ENCODE results near the gene CISTR.

CISTR gene

GRCh38 chr12:53700567-53700966 lies 51.2 kb downstream of the CISTR start:
- Histone ChIP-seq H3K9me3 (ENCODE audit: control insufficient read depth, low read length) (no peaks in the 10 kb centered on the region), H3K4me1 (ENCODE audit: control insufficient read depth, insufficient read depth, low read length, poor library complexity, severe bottlenecking) (peaks cover 3% of the 10 kb centered on the region), H3K4me3 (ENCODE audit: extremely low read depth, insufficient read depth, low read length, poor library complexity, severe bottlenecking) (no peak overlapping the region), H3K27ac (ENCODE audit: low read depth, low read length, severe bottlenecking) (no peak overlapping the region), H3K36me3 (ENCODE audit: control insufficient read depth, insufficient read depth, low read length) (no peaks in the 10 kb centered on the region)
- 20% methylated on average over 2 of the region's 6 CpGs; no CpG with 5 or more reads in 1 of the 2 experiments for WGBS, 2 experiments (ENCODE audit: insufficient coverage in 2 of 2)

GRCh38 chr12:53699678-53700025 lies 52.1 kb downstream of the CISTR start:
- H3K27ac ChIP-seq (ENCODE audit: low read depth, low read length, severe bottlenecking) = no peak overlapping the region
- H3K4me1 ChIP-seq (ENCODE audit: control insufficient read depth, insufficient read depth, low read length, poor library complexity, severe bottlenecking) = peaks cover 7% of the 10 kb centered on the region
- H3K4me3 ChIP-seq (ENCODE audit: extremely low read depth, insufficient read depth, low read length, poor library complexity, severe bottlenecking) = no peak overlapping the region
- no peaks in the 10 kb centered on the region for H3K9me3 ChIP-seq (ENCODE audit: control insufficient read depth, low read length)
- no peaks in the 10 kb centered on the region for H3K36me3 ChIP-seq (ENCODE audit: control insufficient read depth, insufficient read depth, low read length)
- 77% methylated on average over 5 of the region's 5 CpGs; no CpG with 5 or more reads in 1 of the 2 experiments for WGBS, 2 experiments (ENCODE audit: insufficient coverage in 2 of 2)

GRCh38 chr12:53698948-53699677 lies 52.7 kb downstream of the CISTR start:
- Histone ChIP-seq H3K4me3 (ENCODE audit: extremely low read depth, insufficient read depth, low read length, poor library complexity, severe bottlenecking) (no peak overlapping the region), H3K4me1 (ENCODE audit: control insufficient read depth, insufficient read depth, low read length, poor library complexity, severe bottlenecking) (peaks cover 7% of the 10 kb centered on the region), H3K9me3 (ENCODE audit: control insufficient read depth, low read length) (no peaks in the 10 kb centered on the region), H3K27ac (ENCODE audit: low read depth, low read length, severe bottlenecking) (no peak overlapping the region), H3K36me3 (ENCODE audit: control insufficient read depth, insufficient read depth, low read length) (no peaks in the 10 kb centered on the region)
- WGBS, 2 experiments (ENCODE audit: insufficient coverage in 2 of 2) = no CpG with 5 or more reads among the region's 3 CpGs

- Histone ChIP-seq H3K27ac (ENCODE audit: low read depth, low read length, severe bottlenecking) (no peak overlapping the region), H3K36me3 (ENCODE audit: control insufficient read depth, insufficient read depth, low read length) (no peaks in the 10 kb centered on the region), H3K4me1 (ENCODE audit: control insufficient read depth, insufficient read depth, low read length, poor library complexity, severe bottlenecking) (peaks cover 7% of the 10 kb centered on the region), H3K4me3 (ENCODE audit: extremely low read depth, insufficient read depth, low read length, poor library complexity, severe bottlenecking) (no peak overlapping the region), H3K9me3 (ENCODE audit: control insufficient read depth, low read length) (no peaks in the 10 kb centered on the region)
- 8 to 44% methylated on average over 6 to 9 of the region's 24 CpGs for WGBS, 2 experiments (ENCODE audit: insufficient coverage in 2 of 2)
Measured at GRCh38 chr12:53696655-53697331, 55.0 kb downstream of the CISTR start.
